Urinary bladder (tissue), 4 donors: ENCODE measurements around the gene GALNS. TPM values are rescaled to one million over a fixed set of nuclear protein-coding genes. Genes with fewer than 3 reads are reported as not detected.
"Not testable (repeated sequence)": the region's sequence is repeated elsewhere in the genome, so short reads cannot be mapped to it uniquely, and the experiment has no call there.

Experiments
- DNase-seq: peaks from one replicate; pipeline ENCODE4 v3.0.0-alpha.2; 2015; ENCODE audit errors: extremely low spot score
- H3K27ac ChIP-seq: one replicate; pipeline ENCODE4 v1.5.1; 2013; ENCODE audit warnings: low read depth, mild to moderate bottlenecking, moderate library complexity
- H3K36me3 ChIP-seq: one replicate; pipeline ENCODE4 v1.6.1; 2013; ENCODE audit warnings: mild to moderate bottlenecking, moderate library complexity; ENCODE audit not compliant: insufficient read depth
- H3K4me1 ChIP-seq: one replicate; pipeline ENCODE4 v1.6.1; 2013; ENCODE audit warnings: mild to moderate bottlenecking, moderate library complexity; ENCODE audit not compliant: insufficient read depth
- H3K4me3 ChIP-seq: one replicate; pipeline ENCODE4 v1.5.1; 2013; ENCODE audit warnings: low read depth, low read length
- WGBS: extraction: QIAGEN DNeasy Blood & Tissue Kit; methylation state at CpG from one replicate; pipeline ENCODE4 v1.1.7; 2013; 5-methylcytosine and 5-hydroxymethylcytosine counted together
- polyA plus RNA-seq: library from polyadenylated mRNA; stranded (reverse); fragments of 200-250 nt; gene quantifications from one replicate; pipeline ENCODE4 v1.2.3, GENCODE V29; 2013
- total RNA-seq: library from RNA; depleted of rRNA; stranded (reverse); fragments of >200 nt; gene quantifications from one replicate; pipeline ENCODE4 v1.2.3, GENCODE V29; 2014
- donor health status: healthy with polysubstance abuse.
- donor health status: healthy.

Gene GALNS
- total and polyA plus RNA-seq, 2 donors: 14.6 to 23.0 TPM

- Histone ChIP-seq H3K4me1 (no peaks in the 10 kb centered on the region), H3K27ac (no peak overlapping the region), H3K4me3 (no peak overlapping the region), H3K36me3 (no peaks in the 10 kb centered on the region)
- no peak for DNase-seq
- WGBS: 85% methylated on average over 21 of the region's 21 CpGs
Measured at GRCh38 chr16:88894681-88895300, 38.0 kb upstream of the GALNS start.

- whole genome bisulfite sequencing: 98% methylated on average over 5 of the region's 6 CpGs
- not testable (repeated sequence) for DNase-seq, H3K27ac ChIP-seq, H3K36me3 ChIP-seq, H3K4me1 ChIP-seq, H3K4me3 ChIP-seq
Measured at GRCh38 chr16:88894266-88894665, 37.5 kb upstream of the GALNS start.

DNA sequence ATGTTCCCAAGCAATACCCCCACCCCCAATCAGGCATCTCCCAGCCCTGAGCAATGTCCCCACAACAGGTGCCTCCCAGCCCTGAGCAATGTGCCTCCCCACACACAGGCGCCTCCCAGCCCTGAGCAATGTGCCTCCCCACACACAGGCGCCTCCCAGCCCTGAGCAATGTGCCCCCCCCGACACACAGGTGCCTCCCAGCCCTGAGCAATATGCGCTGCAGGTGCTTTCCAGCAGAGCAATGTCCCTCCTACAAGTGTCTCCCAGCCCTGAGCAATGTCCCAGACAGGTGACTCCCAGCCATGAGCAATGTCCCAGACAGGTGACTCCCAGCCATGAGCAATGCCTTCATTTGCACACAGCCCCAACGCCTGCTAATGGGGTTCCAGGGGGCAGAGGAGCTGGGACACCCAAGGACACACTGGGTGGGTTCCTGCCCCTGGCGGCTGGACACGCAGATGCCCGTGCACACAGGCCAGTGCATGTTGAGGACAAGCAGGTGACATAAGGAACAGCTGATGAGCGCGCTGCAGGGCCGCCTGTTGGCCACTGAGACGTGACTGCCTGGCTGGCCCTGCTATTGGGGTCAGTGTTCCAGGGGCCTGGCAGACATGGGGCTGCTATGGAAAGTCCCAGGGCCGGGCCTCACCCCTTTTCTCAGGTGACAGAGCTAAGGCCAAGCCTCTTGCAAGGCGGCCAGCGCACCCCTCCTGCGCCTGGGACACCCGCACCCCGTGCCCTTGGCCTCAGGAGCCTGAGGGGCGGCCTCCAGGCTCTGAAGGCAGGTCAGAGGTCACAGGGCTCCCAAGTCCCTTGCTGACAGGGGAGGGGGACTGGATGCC lies 36.6 kb upstream of the GALNS start:
- Histone ChIP-seq H3K36me3 (no peaks in the 10 kb centered on the region), H3K4me1 (no peaks in the 10 kb centered on the region), H3K27ac (no peak overlapping the region), H3K4me3 (no peak overlapping the region)
- 91% methylated on average over 19 of the region's 19 CpGs for WGBS
- no peak for DNase-seq

- no peak overlapping the region for H3K4me3 ChIP-seq
- no peaks in the 10 kb centered on the region for H3K36me3 ChIP-seq
- no peaks in the 10 kb centered on the region for H3K4me1 ChIP-seq
- DNase-seq: no peak
- 87% methylated on average over 20 of the region's 20 CpGs for WGBS
- no peak overlapping the region for H3K27ac ChIP-seq
Measured at GRCh38 chr16:88892065-88892464, 35.3 kb upstream of the GALNS start.

GRCh38 chr16:88891083-88891482 lies 34.3 kb upstream of the GALNS start:
- 92% methylated on average over 16 of the region's 16 CpGs for WGBS
- H3K4me1 ChIP-seq: no peaks in the 10 kb centered on the region

DNA sequence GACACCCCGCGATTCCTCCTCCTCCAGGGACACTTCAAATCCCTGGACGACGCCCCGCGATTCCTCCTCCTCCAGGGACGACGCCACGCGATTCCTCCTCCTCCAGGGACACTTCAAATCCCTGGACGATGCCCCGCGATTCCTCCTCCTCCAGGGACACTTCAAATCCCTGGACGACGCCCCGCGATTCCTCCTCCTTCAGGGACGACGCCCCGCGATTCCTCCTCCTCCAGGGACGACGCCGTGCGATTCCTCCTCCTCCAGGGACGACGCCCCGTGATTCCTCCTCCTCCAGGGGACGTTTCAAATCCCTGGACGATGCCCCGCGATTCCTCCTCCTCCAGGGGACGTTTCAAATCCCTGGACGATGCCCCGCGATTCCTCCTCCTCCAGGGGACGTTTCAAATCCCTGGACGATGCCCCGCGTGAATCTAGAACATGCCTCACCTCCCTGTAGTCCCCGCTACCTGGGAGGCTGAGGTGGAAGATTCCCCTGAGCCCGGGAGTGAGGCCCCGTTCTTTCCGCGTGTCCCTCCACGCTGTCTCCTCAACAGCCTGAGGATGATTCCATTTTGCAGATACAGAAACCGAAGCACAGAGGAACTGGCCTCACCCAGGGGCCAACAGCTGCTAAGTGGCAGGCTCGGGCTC lies 33.1 kb upstream of the GALNS start:
- not testable (repeated sequence) for DNase-seq, H3K36me3 ChIP-seq, H3K4me3 ChIP-seq, H3K27ac ChIP-seq, H3K4me1 ChIP-seq
- 95% methylated on average over 48 of the region's 48 CpGs for WGBS

More at GRCh38 chr16:88891083-88891482, 34.3 kb upstream of the GALNS start:
- Histone ChIP-seq H3K36me3 (no peaks in the 10 kb centered on the region), H3K27ac (no peak overlapping the region), H3K4me3 (no peak overlapping the region)
- no peak for DNase-seq

- Histone ChIP-seq H3K36me3 (no peaks in the 10 kb centered on the region), H3K4me3 (no peak overlapping the region), H3K27ac (no peak overlapping the region), H3K4me1 (no peaks in the 10 kb centered on the region)
- no peak for DNase-seq
- WGBS: 86% methylated on average over 30 of the region's 30 CpGs
Measured at GRCh38 chr16:88888461-88889387, 32.0 kb upstream of the GALNS start.

DNA sequence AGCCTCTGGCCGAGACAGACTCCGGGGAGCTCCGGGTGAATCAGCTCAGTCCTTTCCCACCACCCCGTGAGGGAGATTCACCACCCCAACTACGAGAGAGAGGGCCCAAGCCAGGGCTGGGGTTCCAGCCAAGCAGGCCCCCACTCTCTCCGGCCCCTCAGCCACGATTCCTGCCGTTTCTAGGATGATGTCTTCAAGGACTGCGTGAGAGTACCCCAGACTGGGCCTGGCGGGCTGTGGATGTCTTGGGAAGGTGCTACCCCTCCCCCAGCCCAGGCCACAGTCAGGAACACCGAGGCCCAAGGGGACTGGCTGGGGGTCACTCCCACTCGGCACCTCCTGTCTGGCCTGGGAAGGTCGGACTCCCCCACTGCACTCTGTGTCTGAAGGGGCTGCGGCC lies 31.3 kb upstream of the GALNS start:
- Histone ChIP-seq H3K36me3 (no peaks in the 10 kb centered on the region), H3K4me1 (no peaks in the 10 kb centered on the region), H3K27ac (no peak overlapping the region), H3K4me3 (no peak overlapping the region)
- no peak for DNase-seq
- 59% methylated on average over 14 of the region's 14 CpGs for WGBS

GRCh38 chr16:88886845-88887521 lies 30.2 kb upstream of the GALNS start:
- no peak for DNase-seq
- H3K4me1 ChIP-seq: no peaks in the 10 kb centered on the region
- 57% methylated on average over 39 of the region's 39 CpGs for WGBS
- H3K27ac ChIP-seq: no peak overlapping the region
- no peaks in the 10 kb centered on the region for H3K36me3 ChIP-seq
- no peak overlapping the region for H3K4me3 ChIP-seq

DNA sequence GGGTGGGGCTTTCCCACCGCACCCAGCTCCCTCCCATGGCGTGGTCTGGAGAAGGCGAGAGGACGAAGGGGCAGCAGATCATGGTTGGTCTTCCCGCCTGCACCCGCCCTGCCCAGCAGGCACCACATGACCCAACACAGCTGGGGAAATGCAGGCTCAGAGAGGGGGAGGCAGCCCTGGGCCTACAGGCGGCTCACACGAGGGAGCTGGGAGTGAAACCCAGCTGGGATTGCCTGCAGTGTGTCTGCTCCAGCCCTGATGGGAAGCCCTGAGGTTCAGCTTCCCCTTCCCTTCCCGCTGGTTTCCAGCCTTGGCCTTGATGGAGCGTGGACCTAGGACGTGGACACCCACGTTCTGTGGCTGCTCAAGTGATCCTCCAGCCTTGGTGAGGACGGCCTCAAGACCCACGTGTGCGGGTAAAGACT lies 29.7 kb upstream of the GALNS start:
- no peaks in the 10 kb centered on the region for H3K4me1 ChIP-seq
- H3K27ac ChIP-seq: no peak overlapping the region
- H3K36me3 ChIP-seq: no peaks in the 10 kb centered on the region
- no peak overlapping the region for H3K4me3 ChIP-seq
- 80% methylated on average over 15 of the region's 15 CpGs for WGBS
- no peak for DNase-seq

GRCh38 chr16:88885693-88886280 lies 29.0 kb upstream of the GALNS start:
- Histone ChIP-seq H3K4me1 (no peaks in the 10 kb centered on the region), H3K4me3 (no peak overlapping the region), H3K27ac (no peak overlapping the region), H3K36me3 (no peaks in the 10 kb centered on the region)
- DNase-seq: no peak
- WGBS: 91% methylated on average over 28 of the region's 28 CpGs

DNA sequence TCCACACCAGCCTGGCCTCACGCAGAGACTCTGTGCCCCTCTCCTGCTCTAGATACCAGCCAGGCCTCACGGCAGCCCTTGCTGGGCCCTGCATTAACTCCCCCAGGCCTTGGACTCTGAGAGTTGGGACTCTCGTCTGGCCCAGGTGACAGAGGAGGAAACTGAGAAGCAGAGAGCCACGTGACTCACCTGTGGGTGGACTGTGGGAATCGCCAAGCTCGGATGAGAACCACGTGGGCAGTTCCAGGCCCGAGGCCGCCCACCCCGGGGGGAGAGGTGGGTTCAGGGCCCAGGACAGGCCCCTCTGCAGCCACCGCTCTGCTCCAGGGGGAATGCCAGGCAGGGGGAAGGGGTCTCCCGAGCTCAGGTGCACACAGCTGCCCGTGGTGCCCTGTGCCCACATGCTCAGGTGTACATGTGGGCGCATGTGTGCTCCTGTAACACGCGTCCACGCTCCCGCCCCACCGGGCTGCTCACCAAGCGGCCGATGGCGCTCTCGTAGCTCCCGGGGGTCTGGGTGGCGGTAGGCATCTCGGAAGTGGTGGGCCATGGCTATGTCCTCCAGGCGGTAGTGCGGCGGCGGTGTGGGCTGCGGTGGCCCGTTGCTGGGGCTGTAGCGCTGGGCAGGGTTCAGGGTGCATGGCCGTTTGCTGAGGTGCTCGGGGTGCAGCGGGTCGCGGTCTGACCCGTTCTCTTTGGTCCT lies 28.0 kb upstream of the GALNS start:
- Histone ChIP-seq H3K36me3 (no peaks in the 10 kb centered on the region), H3K4me3 (no peak overlapping the region), H3K27ac (no peak overlapping the region), H3K4me1 (no peaks in the 10 kb centered on the region)
- WGBS: 93% methylated on average over 39 of the region's 39 CpGs
- DNase-seq: no peak
